Naive B cell (primary cell): ENCODE measurements around the gene GBP5. TPM values are rescaled to one million over a fixed set of nuclear protein-coding genes. Genes with fewer than 3 reads are reported as not detected.
"Not testable (repeated sequence)": the region's sequence is repeated elsewhere in the genome, so short reads cannot be mapped to it uniquely, and the experiment has no call there.

Experiments
- ATAC-seq, 2 donors: fragments of 150-1000 bp; cut with Tn5 transposase; 2 replicates each; pipeline ENCODE4 v1.10.0; 2021; ENCODE audit warnings: low read depth in 2 of 2, mild to moderate bottlenecking in 2 of 2, moderate library complexity in 2 of 2
- DNase-seq: peaks from one replicate; pipeline ENCODE4 v3.0.0; 2022
- H3K27ac Mint-ChIP-seq, 6 donors: one replicate each; pipeline ENCODE4 v1.8.0; 2020 to 2022; ENCODE audit warnings: mild to moderate bottlenecking in 6 of 6, mixed read lengths in 6 of 6, moderate library complexity in 5 of 6, inconsistent platforms in 2 of 6
- H3K27me3 Mint-ChIP-seq, 3 donors: one replicate each; pipeline ENCODE4 v1.8.0; 2021 to 2022; ENCODE audit warnings: mixed read lengths in 3 of 3, mild to moderate bottlenecking in 1 of 3
- H3K36me3 Mint-ChIP-seq, 2 donors: one replicate each; pipeline ENCODE4 v1.8.0; 2020 to 2022; ENCODE audit warnings: mixed read lengths in 2 of 2, inconsistent platforms in 1 of 2, mild to moderate bottlenecking in 1 of 2
- H3K4me1 Mint-ChIP-seq, 3 donors: one replicate each; pipeline ENCODE4 v1.8.0; 2020 to 2022; ENCODE audit warnings: mixed read lengths in 3 of 3, inconsistent platforms in 1 of 3, mild to moderate bottlenecking in 1 of 3, moderate library complexity in 1 of 3
- H3K4me3 Mint-ChIP-seq, 8 donors: one replicate each; pipeline ENCODE4 v1.8.0; 2020 to 2022; ENCODE audit warnings: mild to moderate bottlenecking in 8 of 8, mixed read lengths in 8 of 8, moderate library complexity in 8 of 8, inconsistent platforms in 2 of 8
- H3K9me3 Mint-ChIP-seq, 7 donors: one replicate each; pipeline ENCODE4 v1.8.0; 2020 to 2022; ENCODE audit warnings: mixed read lengths in 7 of 7, mild to moderate bottlenecking in 5 of 7, inconsistent platforms in 2 of 7, moderate library complexity in 1 of 7
- polyA plus RNA-seq, 6 donors: library from polyadenylated mRNA; unstranded; fragments of 300-500 nt; fragmentation: Illumina TruSeq; gene quantifications; one replicate each; pipeline ENCODE4 v1.2.3, GENCODE V29; 2021; ENCODE audit warnings: low read depth in 6 of 6

GBP5 gene
- polyA plus RNA-seq, 6 donors from 2014 or later: 2.6 to 22.4 (median 8.9) TPM

GRCh38 chr1:89274411-89274857, 1.8 kb upstream of the GBP5 start:
- DNase-seq (no peak), ATAC-seq (no peak)
- H3K36me3 Mint-ChIP-seq: peaks cover 0 to 7% of the 10 kb centered on the region in 2 donors
- peak overlapping the region in 5 of 8 donors; percentile 11 to 68 (median 44) for H3K4me3 Mint-ChIP-seq
- no peaks in the 10 kb centered on the region for H3K27me3 Mint-ChIP-seq
- peak overlapping the region in 1 of 6 donors; percentile 39 for H3K27ac Mint-ChIP-seq
- H3K9me3 Mint-ChIP-seq: peaks cover 0 to 6% (median 3%) of the 10 kb centered on the region in 7 donors
- H3K4me1 Mint-ChIP-seq: peaks cover 31 to 54% (median 34%) of the 10 kb centered on the region in 3 donors

GRCh38 chr1:89273324-89273778, 691 bp upstream of the GBP5 start:
- H3K27me3 Mint-ChIP-seq: no peaks in the 10 kb centered on the region
- H3K4me1 Mint-ChIP-seq: peaks cover 33 to 55% (median 39%) of the 10 kb centered on the region in 3 donors
- DNase-seq (no peak), ATAC-seq (no peak)
- peaks cover 0 to 6% (median 3%) of the 10 kb centered on the region in 7 donors for H3K9me3 Mint-ChIP-seq
- H3K4me3 Mint-ChIP-seq: peak overlapping the region in 6 of 8 donors; percentile 95 to 99 (median 98)
- H3K27ac Mint-ChIP-seq: peak overlapping the region in 3 of 6 donors; percentile 84 to 90 (median 89)
- peaks cover 9 to 14% of the 10 kb centered on the region in 2 donors for H3K36me3 Mint-ChIP-seq

- Mint-ChIP-seq H3K9me3 (peaks cover 0 to 6% (median 3%) of the 10 kb centered on the region in 7 donors), H3K27me3 (no peaks in the 10 kb centered on the region), H3K4me3 (peak overlapping the region; percentile 94 to 99 (median 98)), H3K27ac (peak overlapping the region in 3 of 6 donors; percentile 4 to 89 (median 9)), H3K36me3 (peaks cover 10 to 14% of the 10 kb centered on the region in 2 donors), H3K4me1 (peaks cover 31 to 54% (median 33%) of the 10 kb centered on the region in 3 donors)
- DNase-seq (no peak), ATAC-seq (no peak)
Measured at GRCh38 chr1:89271341-89272015, 1.2 kb downstream of the GBP5 start.

GRCh38 chr1:89270423-89270822, 2.2 kb downstream of the GBP5 start:
- Mint-ChIP-seq H3K4me3 (peak overlapping the region in 7 of 8 donors; percentile 30 to 99 (median 55)), H3K27ac (peak overlapping the region in 2 of 6 donors; percentile 12 to 41), H3K36me3 (peaks cover 18 to 22% of the 10 kb centered on the region in 2 donors), H3K27me3 (no peaks in the 10 kb centered on the region), H3K4me1 (peaks cover 31 to 54% (median 33%) of the 10 kb centered on the region in 3 donors), H3K9me3 (peaks cover 0 to 6% (median 3%) of the 10 kb centered on the region in 7 donors)
- no peak for ATAC-seq
- DNase-seq: no peak

- peaks cover 19 to 26% of the 10 kb centered on the region in 2 donors for H3K36me3 Mint-ChIP-seq
- no peak for DNase-seq
- H3K4me1 Mint-ChIP-seq: peaks cover 31 to 50% (median 33%) of the 10 kb centered on the region in 3 donors
- H3K27ac Mint-ChIP-seq: no peak overlapping the region
- H3K27me3 Mint-ChIP-seq: no peaks in the 10 kb centered on the region
- H3K4me3 Mint-ChIP-seq: no peak overlapping the region
- peaks cover 0 to 6% (median 3%) of the 10 kb centered on the region in 7 donors for H3K9me3 Mint-ChIP-seq
- ATAC-seq: no peak
Measured at GRCh38 chr1:89269277-89269676, 3.4 kb downstream of the GBP5 start.

- DNase-seq: no peak
- H3K27ac Mint-ChIP-seq: no peak overlapping the region
- H3K4me1 Mint-ChIP-seq: peaks cover 11 to 19% (median 16%) of the 10 kb centered on the region in 3 donors
- no peak overlapping the region for H3K4me3 Mint-ChIP-seq
- ATAC-seq: no peak
- peaks cover 1 to 7% (median 4%) of the 10 kb centered on the region in 7 donors for H3K9me3 Mint-ChIP-seq
- no peaks in the 10 kb centered on the region for H3K27me3 Mint-ChIP-seq
- H3K36me3 Mint-ChIP-seq: peaks cover 45 to 55% of the 10 kb centered on the region in 2 donors
Measured at GRCh38 chr1:89262643-89263042, 10.0 kb downstream of the GBP5 start.

GRCh38 chr1:89261926-89262515, 10.6 kb downstream of the GBP5 start:
- H3K27me3 Mint-ChIP-seq: no peaks in the 10 kb centered on the region
- peaks cover 51 to 58% of the 10 kb centered on the region in 2 donors for H3K36me3 Mint-ChIP-seq
- DNase-seq (no peak), ATAC-seq (no peak)
- no peak overlapping the region for H3K4me3 Mint-ChIP-seq
- H3K9me3 Mint-ChIP-seq: peaks cover 4 to 13% (median 6%) of the 10 kb centered on the region in 7 donors
- peak overlapping the region in 2 of 6 donors; percentile 3 to 21 for H3K27ac Mint-ChIP-seq
- peaks cover 10 to 21% (median 17%) of the 10 kb centered on the region in 3 donors for H3K4me1 Mint-ChIP-seq

GRCh38 chr1:89260566-89261255, 11.9 kb downstream of the GBP5 start:
- Mint-ChIP-seq H3K4me1 (peaks cover 17 to 23% (median 23%) of the 10 kb centered on the region in 3 donors), H3K4me3 (no peak overlapping the region), H3K27me3 (no peaks in the 10 kb centered on the region), H3K36me3 (peaks cover 49 to 57% of the 10 kb centered on the region in 2 donors), H3K9me3 (peaks cover 4 to 23% (median 8%) of the 10 kb centered on the region in 7 donors), H3K27ac (peak overlapping the region in 2 of 6 donors; percentile 8 to 80)
- DNase-seq (no peak), ATAC-seq (no peak)

GRCh38 chr1:89260042-89260441, 12.6 kb downstream of the GBP5 start:
- DNase-seq (no peak), ATAC-seq (no peak)
- H3K27me3 Mint-ChIP-seq: no peaks in the 10 kb centered on the region
- peaks cover 17 to 23% (median 23%) of the 10 kb centered on the region in 3 donors for H3K4me1 Mint-ChIP-seq
- peak overlapping the region in 5 of 6 donors; percentile 12 to 83 (median 31) for H3K27ac Mint-ChIP-seq
- peaks cover 45 to 56% of the 10 kb centered on the region in 2 donors for H3K36me3 Mint-ChIP-seq
- peaks cover 4 to 23% (median 9%) of the 10 kb centered on the region in 7 donors for H3K9me3 Mint-ChIP-seq
- H3K4me3 Mint-ChIP-seq: peak overlapping the region in 1 of 8 donors; percentile 45

GRCh38 chr1:89259283-89259971, 13.2 kb downstream of the GBP5 start:
- Mint-ChIP-seq H3K4me1 (peaks cover 17 to 23% (median 23%) of the 10 kb centered on the region in 3 donors), H3K27me3 (no peaks in the 10 kb centered on the region), H3K27ac (peak overlapping the region in 5 of 6 donors; percentile 15 to 83 (median 72)), H3K9me3 (peaks cover 4 to 23% (median 10%) of the 10 kb centered on the region in 7 donors), H3K4me3 (peak overlapping the region in 1 of 8 donors; percentile 24), H3K36me3 (peaks cover 45 to 52% of the 10 kb centered on the region in 2 donors)
- ATAC-seq (no peak), DNase-seq (no peak)

- Mint-ChIP-seq H3K4me1 (peaks cover 13 to 20% (median 17%) of the 10 kb centered on the region in 3 donors), H3K36me3 (peaks cover 34 to 45% of the 10 kb centered on the region in 2 donors)
Measured at GRCh38 chr1:89257041-89257440, 15.6 kb downstream of the GBP5 start.

GRCh38 chr1:89255581-89255980, 17.1 kb downstream of the GBP5 start:
- Mint-ChIP-seq H3K27ac (peak overlapping the region in 1 of 6 donors; percentile 44), H3K9me3 (peaks cover 4 to 34% (median 16%) of the 10 kb centered on the region in 7 donors), H3K4me1 (peaks cover 12 to 20% (median 17%) of the 10 kb centered on the region in 3 donors), H3K36me3 (peaks cover 19 to 42% of the 10 kb centered on the region in 2 donors)
- DNase-seq, ATAC-seq, H3K27me3 Mint-ChIP-seq, H3K4me3 Mint-ChIP-seq: not testable (repeated sequence)

More at GRCh38 chr1:89257041-89257440, 15.6 kb downstream of the GBP5 start:
- Mint-ChIP-seq H3K27ac (peak overlapping the region in 4 of 6 donors; percentile 4 to 74 (median 63)), H3K4me3 (peak overlapping the region in 1 of 8 donors; percentile 32), H3K27me3 (no peaks in the 10 kb centered on the region), H3K9me3 (peaks cover 4 to 32% (median 15%) of the 10 kb centered on the region in 7 donors)
- DNase-seq (peak; percentile 18), ATAC-seq (peak; percentile 82 to 84)
